BJ (cell line): Measurements from ENCODE around the gene INHBB. TPM values are rescaled to one million over a fixed set of nuclear protein-coding genes. Genes with fewer than 3 reads are reported as not detected.

Experiments used
- CTCF ChIA-PET: fragments of 350-600 bp; formaldehyde crosslinking; extraction: SDS; loops from one replicate; lab custom pipeline; 2021; ENCODE audit warnings: antibody characterized with exemption, inconsistent platforms; lab: Yijun Ruan, JAX
- POLR2A ChIA-PET: fragments of 300-600 bp; sonication (Branson Sonifier 250); formaldehyde crosslinking; extraction: SDS; loops from one replicate; lab custom pipeline; 2021; ENCODE audit warnings: antibody characterized with exemption; lab: Charles Lee
- DNase-seq: peaks from one replicate; pipeline ENCODE4 v3.0.0-alpha.2; 2011; ENCODE audit warnings: low read depth
- H3K27me3 ChIP-seq: 2 replicates; pipeline ENCODE4 v1.6.0; 2011; ENCODE audit warnings: low read length; ENCODE audit not compliant: control insufficient read depth, insufficient read depth
- H3K36me3 ChIP-seq: 2 replicates; pipeline ENCODE4 v1.5.1; 2011; ENCODE audit warnings: low read length; ENCODE audit not compliant: control insufficient read depth, insufficient read depth
- H3K4me3 ChIP-seq: 2 replicates; pipeline ENCODE4 v1.5.1; 2011; ENCODE audit warnings: low read depth, mild to moderate bottlenecking, control low read depth, low read length
- polyA plus RNA-seq: library from polyadenylated mRNA; depleted of rRNA; stranded (reverse); fragments of >200 nt; gene quantifications from 2 replicates; pipeline ENCODE4 v1.2.3, GENCODE V29; 2011
- TF ChIP-seq, protein P1 (sequence below): IDR thresholded peaks from 2 replicates; pipeline ENCODE4 v1.5.1; 2011; ENCODE audit warnings: low read depth, mild to moderate bottlenecking, control low read depth, inconsistent platforms, low read length, moderate library complexity; ENCODE audit not compliant: insufficient read depth

INHBB gene
- polyA plus RNA-seq, 1 experiment: 3.9 TPM

DNA sequence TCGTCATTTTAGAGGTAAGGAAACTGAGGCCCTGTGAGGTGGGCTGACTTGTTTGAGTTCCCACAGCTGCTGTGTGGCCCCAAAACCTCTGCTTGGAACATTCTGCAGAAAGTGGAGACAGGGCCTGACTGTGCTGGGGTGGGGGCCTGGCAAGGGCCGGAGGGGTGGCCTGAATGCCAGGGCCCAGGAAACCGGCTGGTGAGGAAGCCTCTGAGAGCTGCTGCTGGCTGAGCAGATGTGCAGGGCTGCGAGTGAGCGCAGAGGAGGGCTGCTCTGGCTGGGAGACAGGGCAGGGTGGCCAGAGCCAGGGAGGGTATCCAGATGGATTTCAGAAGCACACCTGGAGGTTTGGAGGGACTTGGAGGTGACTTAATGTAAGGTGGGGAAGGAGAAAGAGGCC lies 29.9 kb upstream of the INHBB start:
- no peak for DNase-seq
- CTCF ChIA-PET: interaction anchor here (1.3 to 1.8 kb wide), 2 partner anchors 27 to 365 kb away, joined by 7 to 9 read pairs; no protein-coding TSS in a partner anchor
- POLR2A ChIA-PET: no interaction called here
- TF ChIP-seq, protein P1, sequence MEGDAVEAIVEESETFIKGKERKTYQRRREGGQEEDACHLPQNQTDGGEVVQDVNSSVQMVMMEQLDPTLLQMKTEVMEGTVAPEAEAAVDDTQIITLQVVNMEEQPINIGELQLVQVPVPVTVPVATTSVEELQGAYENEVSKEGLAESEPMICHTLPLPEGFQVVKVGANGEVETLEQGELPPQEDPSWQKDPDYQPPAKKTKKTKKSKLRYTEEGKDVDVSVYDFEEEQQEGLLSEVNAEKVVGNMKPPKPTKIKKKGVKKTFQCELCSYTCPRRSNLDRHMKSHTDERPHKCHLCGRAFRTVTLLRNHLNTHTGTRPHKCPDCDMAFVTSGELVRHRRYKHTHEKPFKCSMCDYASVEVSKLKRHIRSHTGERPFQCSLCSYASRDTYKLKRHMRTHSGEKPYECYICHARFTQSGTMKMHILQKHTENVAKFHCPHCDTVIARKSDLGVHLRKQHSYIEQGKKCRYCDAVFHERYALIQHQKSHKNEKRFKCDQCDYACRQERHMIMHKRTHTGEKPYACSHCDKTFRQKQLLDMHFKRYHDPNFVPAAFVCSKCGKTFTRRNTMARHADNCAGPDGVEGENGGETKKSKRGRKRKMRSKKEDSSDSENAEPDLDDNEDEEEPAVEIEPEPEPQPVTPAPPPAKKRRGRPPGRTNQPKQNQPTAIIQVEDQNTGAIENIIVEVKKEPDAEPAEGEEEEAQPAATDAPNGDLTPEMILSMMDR: no peak
- H3K27me3 ChIP-seq: peaks cover 6% of the 10 kb centered on the region
- no peaks in the 10 kb centered on the region for H3K36me3 ChIP-seq
- no peak overlapping the region for H3K4me3 ChIP-seq

DNA sequence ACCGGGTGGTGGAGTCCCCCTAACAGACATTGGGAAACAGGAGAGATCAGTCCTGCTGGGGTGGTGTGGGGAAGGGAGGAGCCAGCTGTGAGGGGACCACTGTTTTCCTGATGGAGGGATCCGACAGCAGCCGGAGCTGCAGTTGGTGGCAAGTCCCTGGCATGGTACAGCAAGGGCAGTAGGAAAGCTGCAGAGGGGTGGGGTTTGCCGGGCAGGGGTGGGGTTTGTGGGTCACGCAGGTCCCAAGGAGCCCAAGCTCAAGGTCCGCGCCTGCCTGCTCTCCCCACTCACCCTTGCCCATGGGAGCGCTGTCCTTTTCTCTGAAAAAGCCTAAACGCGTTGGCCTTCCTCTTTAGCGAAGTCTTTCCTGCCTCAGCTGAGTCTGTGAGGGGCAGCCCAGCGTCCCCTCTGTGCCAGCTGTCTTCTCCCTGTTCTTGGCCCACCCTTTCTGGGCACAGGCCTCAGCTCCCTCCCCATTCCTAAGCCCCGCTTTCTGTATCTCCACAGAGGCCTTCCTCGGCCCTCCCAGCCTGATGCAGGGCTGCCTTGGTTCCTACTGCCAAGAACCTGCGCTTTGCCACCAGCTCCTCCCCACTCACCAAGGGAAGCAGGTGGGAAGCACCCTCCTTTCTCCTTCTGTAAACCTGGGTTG lies 29.3 kb upstream of the INHBB start:
- ChIA-PET POLR2A (no interaction called here), CTCF (interaction anchor here (1.3 to 1.8 kb wide), 2 partner anchors 26 to 364 kb away, joined by 7 to 9 read pairs; no protein-coding TSS in a partner anchor)
- no peak for DNase-seq
- peaks cover 6% of the 10 kb centered on the region for H3K27me3 ChIP-seq
- H3K36me3 ChIP-seq: no peaks in the 10 kb centered on the region
- no peak overlapping the region for H3K4me3 ChIP-seq
- TF ChIP-seq, protein P1: no peak

DNA sequence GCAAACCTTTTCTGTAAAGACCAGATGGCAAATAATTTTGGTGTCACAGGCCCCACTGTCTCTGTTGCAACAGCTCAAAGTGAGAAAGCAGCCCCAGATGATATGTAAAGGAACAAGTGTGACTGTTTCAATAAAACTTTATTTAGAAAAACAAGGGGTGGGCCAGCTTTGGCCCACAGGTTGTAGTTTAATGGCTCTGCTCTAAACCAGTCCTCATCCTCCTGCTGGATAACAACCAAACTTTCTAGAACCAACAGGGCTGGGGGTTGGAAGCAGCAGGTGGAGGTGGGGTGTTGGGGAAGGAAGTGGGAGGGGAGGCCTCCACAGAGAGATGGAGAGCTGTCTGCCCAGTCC lies 28.8 kb upstream of the INHBB start:
- CTCF ChIA-PET: interaction anchor here (1.3 to 1.8 kb wide), 3 partner anchors 12 to 364 kb away, joined by 3 to 9 read pairs (median 7); no protein-coding TSS in a partner anchor
- no peak overlapping the region for H3K4me3 ChIP-seq
- H3K36me3 ChIP-seq: no peaks in the 10 kb centered on the region
- no peak for DNase-seq
- TF ChIP-seq, protein P1: no peak
- H3K27me3 ChIP-seq: peaks cover 6% of the 10 kb centered on the region
- POLR2A ChIA-PET: no interaction called here

DNA sequence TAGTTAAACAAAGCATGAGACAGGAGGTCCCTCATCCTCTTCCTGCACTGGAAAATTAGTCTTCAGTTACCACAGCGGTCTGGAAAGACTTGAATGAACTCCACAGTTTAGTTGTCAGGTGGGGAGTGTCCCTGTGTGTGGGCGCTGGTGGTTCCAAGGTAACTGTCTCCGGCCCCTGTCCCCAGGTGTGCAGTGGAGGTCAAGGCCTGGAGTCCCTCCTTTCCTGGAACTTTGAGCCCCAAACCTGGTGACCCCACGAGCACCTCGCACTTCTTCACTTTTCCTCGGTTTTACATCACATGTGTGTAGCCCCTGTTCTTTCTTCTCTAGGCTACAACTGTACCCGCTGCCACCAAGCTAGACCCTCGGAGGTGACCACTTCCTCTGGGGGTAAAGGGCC lies 28.0 kb upstream of the INHBB start:
- POLR2A ChIA-PET: no interaction called here
- Histone ChIP-seq H3K27me3 (peaks cover 6% of the 10 kb centered on the region), H3K4me3 (no peak overlapping the region), H3K36me3 (no peaks in the 10 kb centered on the region)
- TF ChIP-seq, protein P1: no peak
- DNase-seq: no peak
- CTCF ChIA-PET: interaction anchor here (0.9 to 1.6 kb wide), 2 partner anchors 13 to 23 kb away, joined by 3 to 4 read pairs; no protein-coding TSS in a partner anchor

DNA sequence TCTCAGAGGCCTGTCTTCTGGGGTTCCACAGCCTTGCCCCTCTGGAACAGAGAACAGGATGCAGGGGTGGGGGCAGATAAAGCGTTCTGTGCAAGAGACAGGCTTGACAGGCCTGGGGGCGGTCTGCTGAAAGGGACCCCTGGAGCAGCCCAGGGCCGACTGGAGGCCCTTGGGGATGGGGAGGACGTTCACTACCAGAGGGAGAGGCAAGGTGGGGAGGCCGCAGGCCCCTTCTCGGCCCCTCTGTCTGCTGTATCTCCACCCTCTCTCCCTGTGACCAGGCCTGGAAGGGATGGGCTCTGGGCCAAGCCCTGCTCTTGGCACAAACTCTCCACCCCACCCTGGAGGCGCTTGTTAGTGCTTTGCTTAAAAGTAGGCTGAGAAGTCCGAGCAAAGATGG lies 27.3 kb upstream of the INHBB start:
- Histone ChIP-seq H3K36me3 (no peaks in the 10 kb centered on the region), H3K27me3 (peaks cover 8% of the 10 kb centered on the region), H3K4me3 (no peak overlapping the region)
- no peak for DNase-seq
- ChIA-PET POLR2A (no interaction called here), CTCF (interaction anchor here (0.9 to 1.6 kb wide), 2 partner anchors 14 to 23 kb away, joined by 3 to 4 read pairs; no protein-coding TSS in a partner anchor)
- TF ChIP-seq, protein P1: no peak
